Measurements from ENCODE around the gene FYTTD1. TPM values are rescaled to one million over a fixed set of nuclear protein-coding genes. Genes with fewer than 3 reads are reported as not detected.

The FYTTD1 gene
- 69.6 TPM for total RNA-seq

DNA sequence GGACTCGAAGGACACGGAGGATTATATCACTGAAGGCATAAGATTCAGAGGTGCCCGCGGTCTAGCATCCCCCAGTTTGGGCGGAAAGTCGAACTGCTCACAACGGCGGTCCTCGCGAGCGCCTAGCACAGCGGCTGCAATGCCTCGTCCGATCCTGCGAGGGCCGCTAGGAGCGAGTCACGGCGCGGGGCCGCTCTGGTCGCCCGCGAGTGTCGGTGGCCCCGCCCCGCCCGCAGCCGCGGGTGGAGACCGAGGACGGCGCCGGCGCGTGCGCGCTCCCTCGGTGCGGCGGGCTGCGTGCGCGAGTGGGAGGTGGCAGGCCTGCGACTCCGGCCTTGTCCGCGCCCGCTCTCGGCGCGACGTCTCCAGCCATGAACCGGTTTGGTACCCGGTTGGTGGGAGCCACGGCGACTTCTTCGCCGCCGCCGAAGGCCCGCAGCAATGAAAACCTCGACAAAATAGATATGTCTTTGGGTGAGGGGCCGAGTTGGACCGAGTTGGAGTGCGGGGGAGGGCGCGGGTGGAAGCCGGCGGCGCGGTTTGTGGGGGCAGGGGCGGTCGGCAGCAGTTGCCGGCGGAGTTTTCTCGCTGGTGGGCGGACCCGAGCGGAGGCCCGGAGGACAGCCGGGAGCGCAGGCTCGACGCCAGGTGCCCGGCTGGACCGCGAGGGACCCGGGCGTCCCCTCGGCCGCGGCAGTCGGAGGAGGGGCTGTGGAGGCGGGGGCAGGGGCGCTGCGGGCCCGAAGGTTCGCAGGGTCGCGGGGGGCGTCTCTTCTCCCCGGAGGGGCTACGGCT, at the start of gene FYTTD1:
TSS of gene FYTTD1 (plus strand) at position 283 of the 795 bp plus-strand sequence. CDS start at position 372, 89 bp downstream.

DNA sequence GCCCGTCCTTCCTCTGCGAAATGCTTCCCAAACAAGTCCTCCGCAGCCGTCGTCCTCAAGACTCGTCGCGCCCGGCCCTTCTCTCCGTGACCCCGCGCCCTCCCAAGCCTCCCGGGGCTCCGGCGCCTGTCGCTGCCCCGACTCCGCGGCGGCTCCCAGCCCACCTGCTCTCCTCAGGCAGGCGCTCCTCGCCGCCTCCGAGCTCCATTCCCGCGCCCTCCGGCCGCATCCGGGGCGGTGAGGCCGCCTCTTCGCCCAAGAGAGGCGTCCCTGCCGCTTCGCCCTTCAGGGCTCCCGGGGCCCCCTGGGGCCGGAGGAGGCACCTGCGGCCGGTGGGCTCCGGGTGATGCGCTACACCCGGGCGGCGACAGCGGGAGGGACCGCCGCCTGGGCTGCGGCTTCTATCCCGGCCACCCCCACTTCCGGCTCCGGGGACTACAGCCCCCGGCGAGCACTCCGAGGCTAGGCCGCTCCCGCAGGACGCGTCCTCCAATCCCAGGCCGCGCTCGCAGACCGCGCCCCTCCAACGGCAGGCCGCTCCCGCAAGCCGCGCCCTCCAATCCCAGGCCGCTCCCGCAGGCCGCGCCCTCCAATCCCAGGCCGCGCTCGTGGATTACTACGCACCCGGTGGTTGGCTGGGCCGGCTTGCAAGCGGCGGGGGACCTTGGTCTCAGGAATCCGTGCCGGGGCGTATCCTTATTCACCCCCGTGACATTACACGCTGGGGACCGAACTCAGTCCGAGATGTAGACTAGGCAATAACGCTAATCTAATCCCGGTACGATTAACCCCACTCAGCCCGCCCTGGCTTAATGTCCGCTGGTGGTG, 13.0 kb upstream of the FYTTD1 start, which contains the start of gene RUBCN:
TSS of gene RUBCN (minus strand) at position 414 of the 828 bp plus-strand sequence. CDS start at position 229, 185 bp downstream.

DNA sequence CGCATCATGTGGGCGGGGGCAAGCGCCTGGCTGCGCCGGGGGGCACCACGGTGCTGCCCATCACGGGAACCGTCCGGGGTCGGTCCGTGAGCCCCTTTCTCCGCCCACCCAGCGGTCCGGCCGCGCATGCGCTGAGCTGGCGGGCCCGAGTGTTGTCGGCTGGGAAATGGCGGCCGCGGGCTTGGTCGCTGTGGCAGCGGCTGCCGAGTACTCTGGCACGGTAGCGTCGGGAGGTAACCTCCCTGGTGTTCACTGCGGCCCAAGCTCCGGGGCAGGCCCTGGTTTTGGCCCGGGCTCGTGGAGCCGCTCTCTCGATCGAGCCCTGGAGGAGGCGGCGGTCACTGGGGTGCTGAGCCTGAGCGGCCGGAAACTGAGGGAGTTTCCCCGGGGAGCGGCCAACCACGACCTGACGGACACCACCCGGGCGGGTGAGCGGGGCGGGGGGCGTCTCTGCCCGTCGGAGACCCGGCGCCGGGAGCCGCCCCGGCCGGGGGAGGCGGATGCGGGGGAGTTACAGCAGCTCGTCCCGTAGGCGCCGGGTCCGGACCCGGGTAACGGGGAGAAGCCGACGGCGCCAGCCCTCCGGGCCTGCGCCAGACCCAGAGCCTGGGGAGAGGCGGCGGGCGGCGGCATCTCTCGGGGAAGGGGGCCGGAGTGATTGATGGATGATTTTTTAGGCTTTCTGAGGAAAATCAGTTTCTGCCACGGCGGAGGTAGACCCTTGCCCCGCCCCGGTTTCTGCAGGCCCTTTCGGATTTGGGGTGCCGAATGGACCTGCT, 41.6 kb downstream of the FYTTD1 start, which contains the start of gene LRCH3:
TSS of gene LRCH3 (plus strand) at position 142 of the 779 bp plus-strand sequence. CDS start at position 167, 25 bp downstream.

Other genes starting within 250 kb of the FYTTD1 start
- gene BDH1, start 193.9 kb upstream of the FYTTD1 start, total RNA-seq = 23.8 TPM
- gene RUBCN, start 13.0 kb upstream of the FYTTD1 start, total RNA-seq = 21.6 TPM
- gene LRCH3, start 41.4 kb downstream of the FYTTD1 start, total RNA-seq = 118 TPM
- gene RPL35A, start 200.3 kb downstream of the FYTTD1 start, total RNA-seq = 550 TPM
- gene LMLN, start 210.3 kb downstream of the FYTTD1 start, total RNA-seq = 10.5 TPM

All from camera-type eye (tissue), 1 donor.